GM12878 (cell line): ENCODE measurements around the gene TMSB4X.

Experiments
- CHD2 ChIP-seq: IDR thresholded peaks from 2 replicates; pipeline ENCODE4 v1.6.1; 2011; ENCODE audit warnings: low read depth, low read length, improper control_type of control experiment, borderline replicate concordance
- DPF2 ChIP-seq: fragments of 450-650 bp; IDR thresholded peaks from 2 replicates; pipeline ENCODE4 v1.6.1; 2017; ENCODE audit warnings: mild to moderate bottlenecking
- GABPA ChIP-seq: IDR thresholded peaks from 2 replicates; pipeline ENCODE4 v1.6.1; 2014; ENCODE audit warnings: antibody characterized with exemption, low read depth, mild to moderate bottlenecking, inconsistent platforms
- NFYB ChIP-seq: IDR thresholded peaks from 2 replicates; pipeline ENCODE4 v1.6.1; 2011; ENCODE audit warnings: low read depth, mild to moderate bottlenecking, low read length, improper control_type of control experiment, moderate library complexity; ENCODE audit not compliant: insufficient read depth
- NR2C1 ChIP-seq: fragments of 450-650 bp; IDR thresholded peaks from 2 replicates; pipeline ENCODE4 v1.6.1; 2017; ENCODE audit warnings: antibody characterized with exemption, mild to moderate bottlenecking, moderate library complexity
- NRF1 ChIP-seq: conservative IDR thresholded peaks from 2 replicates; pipeline ENCODE4 v1.6.1; 2011; ENCODE audit warnings: mild to moderate bottlenecking, low read depth, low read length, improper control_type of control experiment
- TBL1XR1 ChIP-seq: IDR thresholded peaks from 2 replicates; pipeline ENCODE4 v1.6.1; 2012; ENCODE audit warnings: low read depth, low read length, improper control_type of control experiment
- TF ChIP-seq, protein P1 (sequence below): IDR thresholded peaks from 2 replicates; pipeline ENCODE4 v1.6.1; 2012; ENCODE audit warnings: low read depth, low read length, improper control_type of control experiment
- TF ChIP-seq, protein P2 (sequence below): fragments of 450-650 bp; conservative IDR thresholded peaks from 2 replicates; pipeline ENCODE4 v1.6.1; 2017; ENCODE audit warnings: mild to moderate bottlenecking, moderate library complexity

DNA sequence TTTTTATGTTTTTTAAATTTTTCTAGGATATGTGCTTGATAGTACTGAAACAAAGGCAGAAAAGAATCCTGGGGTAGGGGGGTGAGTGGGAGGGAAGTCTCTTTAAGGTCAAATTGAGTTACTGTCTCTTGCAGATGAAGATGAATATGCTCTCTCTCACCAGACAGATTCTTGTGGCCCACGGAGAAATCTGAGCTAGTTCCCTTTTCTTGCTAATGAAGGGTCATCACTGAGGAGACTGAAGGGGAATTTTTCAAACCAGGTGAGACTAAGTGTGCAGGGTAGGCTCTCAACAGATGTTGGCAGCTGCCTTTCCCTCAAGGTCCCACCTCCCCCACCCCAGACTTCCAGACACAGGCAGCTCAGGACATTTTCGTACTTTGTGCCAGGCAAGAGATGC is 48.0 kb downstream of the TMSB4X start:
- TF ChIP-seq GABPA (no peak), TBL1XR1 (no peak), CHD2 (peak; percentile 30; the same call in 1 of the 2 replicates), NRF1 (no peak), NFYB (no peak), DPF2 (peak; percentile 53; the same call in 1 of the 2 replicates), NR2C1 (no peak)
- TF ChIP-seq, protein P1, sequence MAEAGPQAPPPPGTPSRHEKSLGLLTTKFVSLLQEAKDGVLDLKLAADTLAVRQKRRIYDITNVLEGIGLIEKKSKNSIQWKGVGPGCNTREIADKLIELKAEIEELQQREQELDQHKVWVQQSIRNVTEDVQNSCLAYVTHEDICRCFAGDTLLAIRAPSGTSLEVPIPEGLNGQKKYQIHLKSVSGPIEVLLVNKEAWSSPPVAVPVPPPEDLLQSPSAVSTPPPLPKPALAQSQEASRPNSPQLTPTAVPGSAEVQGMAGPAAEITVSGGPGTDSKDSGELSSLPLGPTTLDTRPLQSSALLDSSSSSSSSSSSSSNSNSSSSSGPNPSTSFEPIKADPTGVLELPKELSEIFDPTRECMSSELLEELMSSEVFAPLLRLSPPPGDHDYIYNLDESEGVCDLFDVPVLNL: no peak
- TF ChIP-seq, protein P2, sequence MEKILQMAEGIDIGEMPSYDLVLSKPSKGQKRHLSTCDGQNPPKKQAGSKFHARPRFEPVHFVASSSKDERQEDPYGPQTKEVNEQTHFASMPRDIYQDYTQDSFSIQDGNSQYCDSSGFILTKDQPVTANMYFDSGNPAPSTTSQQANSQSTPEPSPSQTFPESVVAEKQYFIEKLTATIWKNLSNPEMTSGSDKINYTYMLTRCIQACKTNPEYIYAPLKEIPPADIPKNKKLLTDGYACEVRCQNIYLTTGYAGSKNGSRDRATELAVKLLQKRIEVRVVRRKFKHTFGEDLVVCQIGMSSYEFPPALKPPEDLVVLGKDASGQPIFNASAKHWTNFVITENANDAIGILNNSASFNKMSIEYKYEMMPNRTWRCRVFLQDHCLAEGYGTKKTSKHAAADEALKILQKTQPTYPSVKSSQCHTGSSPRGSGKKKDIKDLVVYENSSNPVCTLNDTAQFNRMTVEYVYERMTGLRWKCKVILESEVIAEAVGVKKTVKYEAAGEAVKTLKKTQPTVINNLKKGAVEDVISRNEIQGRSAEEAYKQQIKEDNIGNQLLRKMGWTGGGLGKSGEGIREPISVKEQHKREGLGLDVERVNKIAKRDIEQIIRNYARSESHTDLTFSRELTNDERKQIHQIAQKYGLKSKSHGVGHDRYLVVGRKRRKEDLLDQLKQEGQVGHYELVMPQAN: no peak
